DLD1 (cell line): ENCODE measurements around the gene GPAT3.

ENCODE experiments used
- in situ Hi-C: cut with HindIII; loops from 2 replicates; pipeline ENCODE4 v1.10.0; 2017; ENCODE audit warnings: low sequenced_read_pairs

Gene GPAT3

DNA sequence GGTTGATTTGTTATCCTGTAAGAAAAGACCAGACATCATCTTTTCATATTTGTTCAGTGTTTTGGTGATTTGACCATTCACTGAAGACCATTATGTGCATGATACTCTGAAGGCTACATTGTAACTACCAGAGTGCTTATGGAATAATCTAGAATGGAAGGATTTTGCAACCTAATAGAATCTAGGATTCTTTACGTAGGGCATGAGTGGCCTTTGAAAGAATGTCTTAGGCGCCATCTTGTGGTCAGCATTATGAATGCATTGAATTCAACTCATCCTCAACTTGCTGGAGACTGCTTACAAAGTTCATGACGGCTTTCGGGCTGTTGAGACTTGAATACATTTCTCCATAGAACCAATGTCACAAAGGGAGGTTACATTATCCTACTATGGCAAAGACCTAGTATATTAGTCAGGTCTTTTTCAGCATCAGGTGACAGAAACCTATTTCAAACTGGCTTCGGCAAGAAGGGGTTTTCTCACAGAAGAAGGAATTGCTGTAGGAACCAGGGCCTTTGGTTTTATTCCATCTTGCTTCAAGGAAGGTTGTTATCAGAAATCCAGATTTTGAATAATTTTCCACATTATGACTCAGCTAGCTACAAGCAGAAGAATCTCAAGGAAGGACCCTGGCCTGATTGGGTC is 104.1 kb downstream of the GPAT3 start:
- in situ Hi-C loops = no loop called here

DNA sequence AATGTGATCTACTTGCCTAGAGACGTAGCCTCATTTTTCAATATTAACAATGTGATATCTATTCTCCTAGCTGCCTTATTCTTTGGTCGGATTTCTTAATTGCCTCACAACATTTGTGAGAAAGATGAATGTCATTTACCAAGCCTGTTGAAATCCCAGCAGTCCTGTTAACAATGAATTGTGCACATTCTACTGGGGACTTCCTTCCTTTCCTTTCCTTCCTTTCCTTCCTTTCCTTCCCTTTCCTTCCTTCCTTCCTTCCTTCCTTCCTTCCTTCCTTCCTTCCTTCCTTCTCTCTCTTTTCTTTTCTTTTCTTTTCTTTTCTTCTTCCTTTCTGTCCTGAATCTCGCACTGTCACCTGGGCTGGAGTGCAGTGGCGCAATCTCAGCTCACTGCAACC is 107.1 kb downstream of the GPAT3 start:
- in situ Hi-C loops = no loop called here

- in situ Hi-C loops = no loop called here
These were observed 109.1 kb downstream of the GPAT3 start for GRCh38 chr4:83644677-83645659.

DNA sequence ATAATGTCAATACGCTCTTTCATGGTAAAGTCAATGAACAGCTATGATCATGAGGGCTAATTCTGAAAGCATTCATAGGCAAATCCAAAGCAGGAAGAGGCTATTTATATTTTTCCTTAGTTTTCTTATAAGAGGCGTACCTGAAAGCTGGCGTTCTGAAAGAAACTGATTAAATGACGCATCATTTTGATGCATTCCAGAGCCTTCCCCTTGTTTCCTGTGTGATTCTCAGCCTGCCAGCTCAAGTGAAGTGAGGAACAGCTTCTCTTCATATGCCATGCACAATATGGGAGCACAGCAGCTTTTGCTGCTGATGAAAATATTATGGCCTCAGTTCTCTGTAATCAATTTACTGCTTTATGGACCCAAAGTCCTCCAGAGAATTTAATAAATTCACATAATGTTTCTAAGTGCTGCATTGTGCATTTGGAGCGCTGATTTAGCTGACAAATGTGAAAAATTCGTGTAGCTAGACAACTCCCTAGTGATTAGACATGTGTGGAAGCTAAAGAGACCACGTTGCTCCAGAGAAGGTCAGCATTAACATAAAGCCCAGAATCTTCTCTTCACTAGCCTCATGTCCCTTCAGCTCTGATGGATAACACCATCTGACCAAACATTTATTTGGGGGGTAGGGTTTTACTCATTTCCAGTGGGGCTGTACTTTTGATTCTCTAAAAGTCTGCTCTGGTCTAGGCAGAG is 110.8 kb downstream of the GPAT3 start:
- in situ Hi-C loops = no loop called here

GRCh38 chr4:83651846-83652245 is 115.9 kb downstream of the GPAT3 start:
- in situ Hi-C loops = no loop called here
